Activated naive CD8-positive, alpha-beta T cell treated with anti-CD3 and anti-CD28 coated beads, Interleukin-2, amount 50 U/mL, for 24 hours (primary cell): ENCODE measurements around the gene AP4S1.
"Not testable (repeated sequence)": the region's sequence is repeated elsewhere in the genome, so short reads cannot be mapped to it uniquely, and the experiment has no call there.

Experiments
- ATAC-seq: fragments of 150-1000 bp; cut with Tn5 transposase; one replicate; pipeline ENCODE4 v1.10.0; 2021
- DNase-seq: peaks from one replicate; pipeline ENCODE4 v3.0.0; 2021
- H3K27ac Mint-ChIP-seq: one replicate; pipeline ENCODE4 v1.8.0; 2021; ENCODE audit warnings: mild to moderate bottlenecking, mixed read lengths
- H3K27me3 Mint-ChIP-seq: one replicate; pipeline ENCODE4 v1.8.0; 2021; ENCODE audit warnings: mixed read lengths
- H3K36me3 Mint-ChIP-seq: one replicate; pipeline ENCODE4 v1.8.0; 2021; ENCODE audit warnings: low read depth, mixed read lengths
- H3K4me1 Mint-ChIP-seq: one replicate; pipeline ENCODE4 v1.8.0; 2021; ENCODE audit warnings: mixed read lengths
- H3K4me3 Mint-ChIP-seq: one replicate; pipeline ENCODE4 v1.8.0; 2021; ENCODE audit warnings: mild to moderate bottlenecking, moderate library complexity, mixed read lengths
- H3K9me3 Mint-ChIP-seq: one replicate; pipeline ENCODE4 v1.8.0; 2021; ENCODE audit warnings: mixed read lengths

The AP4S1 gene

DNA sequence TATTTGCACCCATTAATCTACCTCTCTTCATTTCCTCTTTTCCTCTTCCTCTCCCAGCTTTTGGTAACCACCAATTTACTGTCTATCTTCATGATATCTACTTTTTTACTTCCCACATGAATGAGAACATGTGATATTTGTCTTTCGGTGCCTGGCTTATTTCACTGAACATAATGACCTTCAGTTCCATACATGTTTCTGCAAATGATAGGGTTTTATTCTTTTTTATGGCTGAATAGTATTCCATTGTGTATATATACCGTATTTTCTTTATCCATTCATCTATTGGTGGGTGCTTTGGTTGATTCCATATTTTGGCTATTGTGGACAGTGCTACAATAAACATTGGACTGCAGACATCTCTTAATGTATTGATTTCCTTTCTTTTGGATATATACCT lies 49.7 kb downstream of the AP4S1 start:
- ATAC-seq (no peak), DNase-seq (no peak)
- Mint-ChIP-seq H3K36me3 (peaks cover 14% of the 10 kb centered on the region), H3K4me3 (no peak overlapping the region), H3K4me1 (no peaks in the 10 kb centered on the region), H3K27me3 (no peaks in the 10 kb centered on the region), H3K27ac (no peak overlapping the region), H3K9me3 (peaks cover 3% of the 10 kb centered on the region)

GRCh38 chr14:31078766-31079165 lies 53.3 kb downstream of the AP4S1 start:
- no peak for ATAC-seq
- H3K36me3 Mint-ChIP-seq = peaks cover 9% of the 10 kb centered on the region
- H3K27ac Mint-ChIP-seq = no peak overlapping the region
- no peaks in the 10 kb centered on the region for H3K4me1 Mint-ChIP-seq
- no peak overlapping the region for H3K4me3 Mint-ChIP-seq
- H3K27me3 Mint-ChIP-seq = no peaks in the 10 kb centered on the region
- H3K9me3 Mint-ChIP-seq = peaks cover 3% of the 10 kb centered on the region
- DNase-seq = no peak

DNA sequence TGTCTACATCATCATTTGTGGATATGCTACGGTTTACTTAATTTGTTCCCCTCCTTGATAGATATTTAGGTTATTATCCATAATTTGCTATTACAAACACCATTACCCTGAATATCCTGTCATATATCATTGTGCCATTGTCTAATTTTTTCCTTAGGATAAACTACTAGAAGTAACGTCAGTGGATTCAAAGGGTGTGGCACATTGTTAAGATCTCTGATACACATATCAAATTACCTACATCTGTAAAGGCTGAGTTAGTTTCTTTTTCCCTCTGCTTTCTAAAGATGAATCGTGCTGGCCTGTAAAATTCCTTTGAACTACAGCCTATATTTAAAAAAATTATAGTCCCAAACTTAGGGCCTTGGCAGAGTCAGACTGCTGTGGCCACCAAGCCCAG lies 54.6 kb downstream of the AP4S1 start:
- H3K9me3 Mint-ChIP-seq = peaks cover 2% of the 10 kb centered on the region
- H3K4me3 Mint-ChIP-seq = no peak overlapping the region
- no peak for DNase-seq
- H3K4me1 Mint-ChIP-seq = no peaks in the 10 kb centered on the region
- H3K27me3 Mint-ChIP-seq = no peaks in the 10 kb centered on the region
- no peak overlapping the region for H3K27ac Mint-ChIP-seq
- no peak for ATAC-seq
- H3K36me3 Mint-ChIP-seq = peaks cover 7% of the 10 kb centered on the region

- no peak for ATAC-seq
- H3K9me3 Mint-ChIP-seq = no peaks in the 10 kb centered on the region
- H3K4me1 Mint-ChIP-seq = no peaks in the 10 kb centered on the region
- no peak overlapping the region for H3K4me3 Mint-ChIP-seq
- H3K36me3 Mint-ChIP-seq = peaks cover 3% of the 10 kb centered on the region
- DNase-seq = no peak
- H3K27ac Mint-ChIP-seq = no peak overlapping the region
- H3K27me3 Mint-ChIP-seq = no peaks in the 10 kb centered on the region
Measured at GRCh38 chr14:31080484-31080883, 55.0 kb downstream of the AP4S1 start.

GRCh38 chr14:31083781-31084180 lies 58.3 kb downstream of the AP4S1 start:
- H3K27ac Mint-ChIP-seq = no peak overlapping the region
- H3K27me3 Mint-ChIP-seq = no peaks in the 10 kb centered on the region
- DNase-seq = no peak
- no peak overlapping the region for H3K4me3 Mint-ChIP-seq
- no peaks in the 10 kb centered on the region for H3K4me1 Mint-ChIP-seq
- H3K36me3 Mint-ChIP-seq = peaks cover 2% of the 10 kb centered on the region
- no peak for ATAC-seq
- no peaks in the 10 kb centered on the region for H3K9me3 Mint-ChIP-seq

DNA sequence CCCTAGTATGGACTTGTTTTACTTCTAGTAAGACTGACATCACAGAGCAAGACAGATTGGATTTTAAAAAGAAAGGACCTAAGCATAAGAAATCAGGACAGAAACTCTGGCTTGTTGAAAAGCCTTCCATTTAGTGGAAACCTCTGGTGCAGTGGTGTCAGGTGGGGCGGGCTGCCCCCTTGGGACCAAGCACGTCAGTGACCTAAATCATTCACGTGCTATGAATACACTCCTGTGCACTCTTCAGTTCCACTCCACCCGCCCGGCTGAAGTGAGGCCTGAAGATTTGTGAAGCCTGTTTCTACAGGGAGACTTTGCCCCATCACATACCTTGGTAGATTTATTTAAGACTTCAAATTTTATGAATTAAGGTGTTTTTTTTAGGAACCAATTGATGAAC lies 58.9 kb downstream of the AP4S1 start:
- no peak overlapping the region for H3K27ac Mint-ChIP-seq
- H3K9me3 Mint-ChIP-seq = no peaks in the 10 kb centered on the region
- ATAC-seq (no peak), DNase-seq (no peak)
- no peaks in the 10 kb centered on the region for H3K27me3 Mint-ChIP-seq
- H3K4me1 Mint-ChIP-seq = no peaks in the 10 kb centered on the region
- H3K36me3 Mint-ChIP-seq = no peaks in the 10 kb centered on the region
- H3K4me3 Mint-ChIP-seq = no peak overlapping the region

GRCh38 chr14:31085027-31085426 lies 59.6 kb downstream of the AP4S1 start:
- Mint-ChIP-seq H3K36me3 (no peaks in the 10 kb centered on the region), H3K4me3 (no peak overlapping the region), H3K27ac (no peak overlapping the region), H3K9me3 (no peaks in the 10 kb centered on the region), H3K27me3 (no peaks in the 10 kb centered on the region), H3K4me1 (no peaks in the 10 kb centered on the region)
- no peak for ATAC-seq
- DNase-seq = no peak

DNA sequence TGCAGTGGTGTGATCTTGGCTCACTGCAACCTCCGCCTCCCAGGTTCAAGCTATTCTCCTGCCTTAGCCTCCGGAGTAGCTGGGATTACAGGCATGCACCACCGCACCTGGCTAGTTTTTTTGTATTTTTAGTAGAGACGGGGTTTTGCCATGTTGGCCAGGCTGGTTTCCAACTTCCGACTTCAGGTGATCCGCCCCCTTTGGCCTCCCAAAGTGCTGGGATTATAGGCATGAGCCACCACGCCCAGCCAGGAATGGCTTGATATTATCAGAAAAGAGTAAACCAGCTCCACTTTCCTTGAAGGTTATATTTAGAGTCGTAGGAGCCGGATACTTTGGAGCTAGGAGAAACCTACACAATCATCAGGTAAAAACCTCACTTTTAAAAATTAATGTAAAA lies 61.0 kb downstream of the AP4S1 start:
- H3K27ac Mint-ChIP-seq, H3K9me3 Mint-ChIP-seq, H3K4me1 Mint-ChIP-seq, ATAC-seq, H3K27me3 Mint-ChIP-seq, H3K36me3 Mint-ChIP-seq, H3K4me3 Mint-ChIP-seq, DNase-seq: not testable (repeated sequence)

- no peaks in the 10 kb centered on the region for H3K27me3 Mint-ChIP-seq
- DNase-seq (no peak), ATAC-seq (peak; percentile 24)
- H3K36me3 Mint-ChIP-seq = no peaks in the 10 kb centered on the region
- no peak overlapping the region for H3K27ac Mint-ChIP-seq
- H3K4me3 Mint-ChIP-seq = no peak overlapping the region
- H3K9me3 Mint-ChIP-seq = no peaks in the 10 kb centered on the region
- H3K4me1 Mint-ChIP-seq = no peaks in the 10 kb centered on the region
Measured at GRCh38 chr14:31090883-31091764, 65.7 kb downstream of the AP4S1 start.

- ATAC-seq = no peak
- Mint-ChIP-seq H3K36me3 (no peaks in the 10 kb centered on the region), H3K4me1 (no peaks in the 10 kb centered on the region), H3K27me3 (no peaks in the 10 kb centered on the region), H3K27ac (no peak overlapping the region), H3K4me3 (no peak overlapping the region), H3K9me3 (no peaks in the 10 kb centered on the region)
- DNase-seq = no peak
Measured at GRCh38 chr14:31092160-31092708, 66.8 kb downstream of the AP4S1 start.

GRCh38 chr14:31093884-31094839 lies 68.7 kb downstream of the AP4S1 start:
- not testable (repeated sequence) for H3K36me3 Mint-ChIP-seq, H3K27ac Mint-ChIP-seq, H3K4me1 Mint-ChIP-seq, ATAC-seq, H3K27me3 Mint-ChIP-seq, H3K9me3 Mint-ChIP-seq, DNase-seq, H3K4me3 Mint-ChIP-seq

GRCh38 chr14:31095817-31096216 lies 70.4 kb downstream of the AP4S1 start:
- H3K4me1 Mint-ChIP-seq, H3K4me3 Mint-ChIP-seq, DNase-seq, ATAC-seq, H3K27me3 Mint-ChIP-seq, H3K9me3 Mint-ChIP-seq, H3K27ac Mint-ChIP-seq: not testable (repeated sequence)
- peaks cover 14% of the 10 kb centered on the region for H3K36me3 Mint-ChIP-seq

DNA sequence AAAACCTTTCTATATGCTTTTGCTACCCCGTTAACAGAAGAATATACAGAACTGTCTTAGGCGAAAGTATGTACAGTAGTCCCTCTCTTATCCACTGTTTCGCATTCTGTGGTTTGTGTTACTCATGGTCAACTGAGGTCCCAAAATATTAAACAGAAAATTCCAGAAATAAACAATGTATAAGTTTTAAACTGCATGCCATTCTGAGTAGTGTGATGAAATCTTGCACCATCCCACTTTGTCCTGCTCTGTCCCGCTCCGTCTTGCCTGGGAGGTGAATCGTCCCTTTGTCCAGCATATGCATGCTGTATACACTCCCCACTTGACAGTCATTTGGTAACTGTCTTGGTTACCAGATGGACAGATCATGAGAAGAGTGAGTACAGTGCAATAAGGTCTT lies 70.8 kb downstream of the AP4S1 start:
- Mint-ChIP-seq H3K4me3 (no peak overlapping the region), H3K36me3 (peaks cover 18% of the 10 kb centered on the region), H3K4me1 (no peaks in the 10 kb centered on the region), H3K27ac (no peak overlapping the region), H3K9me3 (no peaks in the 10 kb centered on the region), H3K27me3 (no peaks in the 10 kb centered on the region)
- ATAC-seq (no peak), DNase-seq (no peak)

- Mint-ChIP-seq H3K4me3 (no peak overlapping the region), H3K9me3 (no peaks in the 10 kb centered on the region)
Measured at GRCh38 chr14:31097081-31097480, 71.6 kb downstream of the AP4S1 start.

DNA sequence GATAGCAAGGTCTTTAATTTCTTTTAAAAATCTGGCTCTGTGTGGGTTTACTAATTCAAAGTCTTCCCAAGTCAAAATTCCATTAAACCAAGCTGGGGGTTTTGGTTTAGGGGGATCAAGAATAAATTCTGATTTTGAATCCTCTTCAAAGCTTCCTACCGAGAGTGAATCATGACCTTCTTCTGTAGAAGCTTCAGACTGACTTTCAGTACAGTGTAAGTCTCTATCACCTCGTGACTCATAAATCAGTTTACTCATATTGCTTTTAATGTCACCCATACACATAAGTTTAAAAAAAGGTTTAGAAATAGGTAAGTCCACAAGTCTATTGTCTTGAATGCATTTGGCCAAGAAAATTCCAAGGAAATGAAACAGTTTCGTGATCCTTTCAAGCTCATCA lies 81.3 kb downstream of the AP4S1 start:
- peaks cover 8% of the 10 kb centered on the region for H3K4me1 Mint-ChIP-seq
- ATAC-seq (peak; percentile 97), DNase-seq (no peak)
- no peaks in the 10 kb centered on the region for H3K9me3 Mint-ChIP-seq
- H3K4me3 Mint-ChIP-seq = no peak overlapping the region
- peaks cover 68% of the 10 kb centered on the region for H3K36me3 Mint-ChIP-seq
- no peaks in the 10 kb centered on the region for H3K27me3 Mint-ChIP-seq
- H3K27ac Mint-ChIP-seq = no peak overlapping the region

More at GRCh38 chr14:31097081-31097480, 71.6 kb downstream of the AP4S1 start:
- ATAC-seq (no peak), DNase-seq (no peak)
- H3K27ac Mint-ChIP-seq = no peak overlapping the region
- H3K36me3 Mint-ChIP-seq = peaks cover 26% of the 10 kb centered on the region
- no peaks in the 10 kb centered on the region for H3K4me1 Mint-ChIP-seq
- no peaks in the 10 kb centered on the region for H3K27me3 Mint-ChIP-seq
